Muscle of back (tissue), 11 donors: Measurements from ENCODE around the gene NAP1L4. TPM values are rescaled to one million over a fixed set of nuclear protein-coding genes. Genes with fewer than 3 reads are reported as not detected.
"Not testable (repeated sequence)": the region's sequence is repeated elsewhere in the genome, so short reads cannot be mapped to it uniquely, and the experiment has no call there.

ENCODE experiments used
- DNase-seq, 3 donors: peaks; one replicate each; pipeline versions ENCODE4 v3.0.0 to v3.0.0-alpha.2; 2013
- polyA plus RNA-seq, 10 donors: library from polyadenylated mRNA; unstranded; fragments of 120-200 nt; gene quantifications; one replicate each; pipeline ENCODE4 v1.2.1, GENCODE V29; 2013; ENCODE audit not compliant: insufficient read length in 10 of 10

The NAP1L4 gene
- polyA plus RNA-seq, 10 donors, result 95.8 to 147 (median 120) TPM

- no peak for DNase-seq
Observed at GRCh38 chr11:2940147-2940920, 51.8 kb downstream of the NAP1L4 start.

GRCh38 chr11:2938458-2939418 lies 53.4 kb downstream of the NAP1L4 start:
- not testable (repeated sequence) for DNase-seq

DNA sequence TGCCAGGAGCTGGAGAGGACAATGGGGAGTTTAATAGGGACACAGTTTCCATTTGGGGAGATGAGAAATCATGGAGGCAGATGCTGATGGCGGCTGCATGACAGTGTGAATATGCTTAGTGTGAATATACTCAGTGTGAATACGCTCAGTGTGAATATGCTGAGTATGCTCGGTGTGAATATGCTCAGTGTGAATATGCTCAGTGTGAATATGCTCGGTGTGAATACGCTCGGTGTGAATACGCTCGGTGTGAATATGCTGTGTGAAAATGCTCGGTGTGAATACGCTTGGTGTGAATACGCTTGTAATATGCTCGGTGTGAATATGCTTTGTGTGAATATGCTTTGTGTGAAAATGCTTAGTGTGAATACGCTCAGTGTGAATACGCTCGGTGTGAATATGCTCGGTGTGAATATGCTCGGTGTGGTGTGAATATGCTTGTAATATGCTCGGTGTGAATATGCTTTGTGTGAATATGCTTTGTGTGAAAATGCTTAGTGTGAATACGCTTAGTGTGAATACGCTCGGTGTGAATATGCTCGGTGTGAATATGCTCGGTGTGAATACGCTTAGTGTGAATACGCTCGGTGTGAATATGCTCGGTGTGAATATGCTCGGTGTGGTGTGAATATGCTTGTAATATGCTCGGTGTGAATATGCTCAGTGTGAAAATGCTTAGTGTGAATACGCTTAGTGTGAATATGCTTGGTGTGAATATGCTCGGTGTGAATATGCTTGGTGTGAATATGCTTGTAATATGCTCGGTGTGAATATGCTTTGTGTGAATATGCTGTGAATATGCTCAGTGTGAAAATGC lies 54.3 kb downstream of the NAP1L4 start:
- not testable (repeated sequence) for DNase-seq

GRCh38 chr11:2934611-2935239 lies 57.4 kb downstream of the NAP1L4 start:
- DNase-seq, result no peak

GRCh38 chr11:2934021-2934550 lies 58.0 kb downstream of the NAP1L4 start:
- no peak for DNase-seq

DNA sequence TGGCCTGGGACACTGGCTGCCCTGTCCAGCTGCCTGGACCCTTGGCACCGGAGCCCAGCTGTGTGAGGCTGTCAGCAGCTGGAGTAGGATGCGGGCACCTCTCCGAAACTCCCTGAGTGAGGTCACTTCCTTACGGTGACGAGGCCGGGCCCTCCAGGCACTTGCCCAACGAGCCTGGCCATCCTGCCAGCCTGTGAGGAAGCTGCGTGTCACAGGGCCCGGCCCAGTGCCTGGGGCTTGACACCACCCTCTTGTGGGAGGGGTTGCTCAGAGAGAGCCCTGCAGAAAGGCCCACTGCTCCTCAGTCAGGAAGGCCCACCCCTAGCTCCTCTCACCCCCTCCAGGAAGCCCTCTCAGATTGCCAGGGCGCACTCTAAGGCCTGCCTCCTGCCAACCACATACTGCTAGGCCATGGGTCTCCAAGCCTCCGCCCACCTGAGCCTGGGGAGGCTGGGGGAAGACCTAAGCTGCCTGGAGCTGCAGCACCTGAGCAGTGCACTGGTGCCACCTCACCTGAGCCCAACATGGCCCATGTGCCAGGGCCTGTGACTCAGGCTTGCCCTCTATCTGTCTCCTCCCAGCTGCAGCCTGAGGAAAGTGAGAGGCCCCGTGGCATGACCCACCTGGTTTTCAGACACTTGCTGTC lies 58.6 kb downstream of the NAP1L4 start:
- peak in 1 of 3 donors; percentile 61 for DNase-seq

DNA sequence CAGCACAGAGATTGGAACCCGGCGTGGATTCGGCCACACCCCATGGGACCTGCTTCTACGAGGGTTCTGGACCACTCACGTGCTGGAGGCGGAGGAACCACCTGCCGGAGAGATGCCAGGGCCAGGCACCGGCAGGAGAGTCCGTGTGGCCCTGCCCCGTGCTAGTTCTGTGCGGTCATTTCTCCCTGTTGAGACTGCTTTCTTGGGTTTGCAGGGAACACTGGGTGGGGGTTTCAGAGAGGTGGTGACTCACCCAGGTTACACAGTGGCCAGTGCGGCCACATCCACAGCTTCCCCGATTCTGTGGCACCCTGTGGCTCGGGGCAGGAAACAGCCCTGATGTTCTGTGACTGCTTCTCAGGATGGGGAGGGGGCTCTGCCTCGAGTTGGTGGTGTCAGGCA lies 59.3 kb downstream of the NAP1L4 start:
- no peak for DNase-seq

GRCh38 chr11:2931771-2932738 lies 60.1 kb downstream of the NAP1L4 start:
- DNase-seq, result no peak

GRCh38 chr11:2931420-2931746 lies 60.7 kb downstream of the NAP1L4 start:
- DNase-seq, result no peak

DNA sequence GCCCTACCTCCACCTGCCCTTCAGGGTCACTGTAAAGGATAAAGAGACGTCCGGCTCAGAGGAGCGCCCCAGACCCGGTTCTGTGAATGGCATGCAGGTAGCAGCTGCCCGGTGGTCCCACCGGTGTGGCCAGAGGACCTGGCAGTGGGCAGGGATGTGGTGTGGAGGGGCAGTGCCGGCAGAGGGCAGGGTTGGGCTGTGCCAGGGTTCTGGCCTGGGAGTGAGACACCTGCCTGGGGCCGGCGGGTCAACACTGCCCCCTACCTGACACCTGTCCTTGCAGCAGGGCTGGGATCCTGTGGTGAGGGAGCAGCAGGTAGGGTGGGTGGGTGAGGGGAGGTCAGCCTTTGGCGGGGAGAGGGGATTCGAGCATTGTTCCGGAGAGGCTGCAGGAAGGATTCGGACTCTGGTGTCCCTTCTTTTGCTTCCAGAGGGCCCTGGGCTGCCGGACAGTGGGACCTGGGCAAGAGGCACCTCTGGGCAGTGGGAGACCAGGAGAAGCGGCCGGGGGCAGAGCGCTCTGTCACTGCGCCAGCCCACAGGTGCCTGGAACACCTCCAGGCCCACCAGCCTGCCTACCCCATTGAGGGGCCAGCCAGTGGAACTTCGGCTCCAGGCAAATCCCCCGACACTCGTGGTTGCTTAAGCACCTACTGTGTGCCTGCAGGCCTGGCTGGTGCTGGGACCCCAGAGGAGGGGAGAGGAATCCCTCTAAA lies 61.3 kb downstream of the NAP1L4 start:
- DNase-seq, result no peak

DNA sequence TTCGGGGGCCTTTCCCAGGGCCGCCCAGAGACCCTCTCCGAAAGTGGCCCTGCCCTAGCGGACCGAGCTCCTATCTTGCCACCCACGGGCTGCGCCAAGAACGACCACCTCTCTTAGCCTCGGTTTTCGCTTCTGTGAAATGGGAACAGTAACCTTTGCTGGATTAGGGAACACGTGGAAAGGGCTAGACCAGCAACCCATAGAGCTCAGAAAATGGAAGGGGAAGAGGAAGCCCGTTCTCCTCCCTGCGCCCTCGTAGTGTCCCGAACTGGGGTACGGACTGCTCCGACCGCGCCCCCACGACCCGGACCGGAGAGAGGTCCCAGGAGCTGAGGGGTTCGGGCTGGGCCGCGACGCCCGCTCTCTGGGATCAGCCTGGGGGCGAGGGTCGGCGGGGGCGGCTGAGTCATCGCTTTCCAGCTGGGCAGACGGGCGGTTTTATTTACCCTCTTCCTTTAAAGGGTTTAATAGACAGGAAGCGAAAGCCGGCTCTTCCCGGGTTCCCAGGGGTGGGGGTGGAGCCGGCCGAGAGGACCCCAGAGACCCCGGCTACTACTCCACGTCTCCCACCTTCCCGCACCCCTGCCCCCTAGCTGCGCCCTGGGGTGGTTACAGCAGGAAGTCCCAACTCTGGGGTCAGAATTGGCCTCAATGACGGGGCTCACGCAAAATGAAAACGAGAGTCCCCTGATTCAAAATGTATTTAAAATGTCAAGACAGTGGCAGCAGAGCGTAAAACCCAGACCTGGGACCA lies 62.0 kb downstream of the NAP1L4 start:
- no peak for DNase-seq

GRCh38 chr11:2929531-2929949 lies 62.6 kb downstream of the NAP1L4 start:
- no peak for DNase-seq

DNA sequence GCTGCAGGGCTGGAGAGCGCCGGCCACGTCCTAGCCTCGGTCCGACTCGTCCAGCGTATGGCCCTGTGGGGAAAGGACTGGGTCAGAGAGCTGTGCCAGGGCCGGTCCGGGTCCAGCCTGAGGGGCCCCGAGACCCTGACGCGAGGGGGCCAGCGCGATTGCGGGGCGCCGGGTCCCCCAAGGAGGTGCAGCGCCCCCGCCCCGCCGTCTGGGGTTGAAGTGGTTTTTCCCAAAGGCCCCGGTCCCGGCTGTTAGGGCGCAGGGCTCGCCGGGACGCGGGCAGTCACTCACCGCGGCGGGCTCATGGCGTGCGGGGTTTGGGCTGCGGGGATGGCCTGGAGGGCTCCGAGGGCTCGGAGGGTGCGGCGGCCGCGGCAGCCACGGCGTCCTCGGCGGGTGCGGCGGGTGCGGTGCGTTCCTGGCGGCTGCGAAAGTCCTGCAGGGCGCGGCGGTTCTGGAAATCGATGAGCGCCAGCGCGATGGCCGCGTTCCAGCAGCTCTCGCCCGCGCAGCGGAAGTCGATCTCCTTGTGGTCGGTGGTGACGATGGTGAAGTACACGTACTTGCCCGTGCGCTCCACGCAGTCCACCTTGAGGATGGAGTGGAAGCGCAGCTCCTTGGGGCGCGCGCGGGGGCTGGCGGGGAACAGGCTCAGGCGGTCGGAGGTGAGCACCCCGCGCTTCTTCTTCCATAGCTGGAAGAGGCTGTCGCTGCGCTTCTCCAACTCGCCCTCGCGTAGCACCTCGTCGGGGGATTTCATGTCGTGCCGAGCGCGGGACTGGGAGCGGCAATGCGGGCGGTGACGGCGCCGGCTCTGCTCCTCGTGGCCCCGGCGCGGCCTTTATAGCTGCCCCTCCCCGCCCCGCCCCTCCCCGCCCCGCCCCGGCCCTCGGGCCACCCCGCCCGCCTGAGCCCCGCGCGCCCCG lies 63.3 kb downstream of the NAP1L4 start, which contains the start of gene PHLDA2:
Gene PHLDA2, minus strand, starts transcription at position 816 of the 926 bp plus-strand sequence. Its CDS starts 56 bp downstream, at position 760.
- DNase-seq, result peak in 1 of 3 donors; percentile 65

GRCh38 chr11:2927851-2928604 lies 64.1 kb downstream of the NAP1L4 start:
- no peak for DNase-seq

DNA sequence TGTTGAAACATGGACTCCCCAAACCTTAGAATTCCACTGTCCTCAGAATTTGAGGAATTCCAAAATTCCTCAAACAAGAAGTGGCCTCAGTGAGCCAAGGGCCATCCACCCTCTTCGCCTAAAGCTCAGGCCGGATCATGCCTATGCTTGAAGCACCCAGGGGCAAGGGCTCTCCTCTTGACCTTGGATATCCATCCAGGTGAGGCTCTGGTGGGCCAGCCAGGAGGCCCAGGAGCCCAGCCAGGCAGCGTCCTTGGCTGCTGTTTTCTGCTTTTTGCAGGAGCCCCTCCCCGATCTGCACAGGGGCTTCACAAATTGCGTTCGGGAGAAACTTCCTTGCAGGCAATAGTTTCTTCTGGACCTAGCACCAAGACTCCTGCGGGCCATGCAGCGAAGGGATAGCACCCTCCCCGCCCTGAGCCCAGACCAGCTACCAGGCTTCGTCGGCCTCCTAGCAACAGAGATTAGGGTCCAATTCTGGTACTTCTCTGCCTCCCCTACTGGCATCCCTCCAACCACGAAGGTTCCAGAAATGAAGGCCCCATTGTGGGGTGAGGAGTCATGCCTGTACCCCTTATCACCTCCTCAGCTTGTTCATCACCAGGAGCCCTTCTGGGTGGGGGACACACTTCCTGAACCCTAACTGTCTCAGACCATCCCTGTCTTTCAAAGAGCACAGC lies 64.9 kb downstream of the NAP1L4 start:
- DNase-seq, result no peak
